Measurements from ENCODE around the gene ATXN7L1.

Gene ATXN7L1

GRCh38 chr7:105718511-105718925 is 157.9 kb downstream of the ATXN7L1 start:
- no peaks in the 10 kb centered on the region for H3K36me3 ChIP-seq (ENCODE audit: control insufficient read depth in 2 of 2, insufficient read depth in 1 of 2, low read length in 2 of 2)
- H3K9me3 ChIP-seq (ENCODE audit: control insufficient read depth, insufficient read depth, low read depth, low read length) = no peaks in the 10 kb centered on the region
- no peak overlapping the region for H3K4me3 ChIP-seq (ENCODE audit: low read depth, low read length)
- no peak overlapping the region for H3K27ac ChIP-seq (ENCODE audit: extremely low read depth, low read depth, low read length)
- TF ChIP-seq ZNF311 (tag by site-specific recombination; IDR thresholded peaks at IDR 0.05; ENCODE audit: borderline replicate concordance) = no peak
- TF ChIP-seq ZNF621 (tag by site-specific recombination; IDR thresholded peaks at IDR 0.05) = no peak
- no peak for TF ChIP-seq ZNF112 (tag by site-specific recombination; IDR thresholded peaks at IDR 0.05)
- TF ChIP-seq KLF16 (tag by site-specific recombination; IDR thresholded peaks at IDR 0.05) = no peak
- TF ChIP-seq ZNF133 (tag by site-specific recombination; IDR thresholded peaks at IDR 0.05) = no peak
- TF ChIP-seq ZNF792 (tag by site-specific recombination; IDR thresholded peaks at IDR 0.05) = no peak
- no peak for TF ChIP-seq ZBTB11 (tag by site-specific recombination; conservative IDR thresholded peaks at IDR 0.05; ENCODE audit: low read depth)
- no peak for TF ChIP-seq ZNF324 (tag by site-specific recombination; IDR thresholded peaks at IDR 0.05)
- TF ChIP-seq ZNF391 (tag by site-specific recombination; IDR thresholded peaks at IDR 0.05; ENCODE audit: borderline replicate concordance, low read depth) = no peak
- TF ChIP-seq ZNF707 (tag by site-specific recombination; IDR thresholded peaks at IDR 0.05) = no peak
- no peak for TF ChIP-seq ZNF529 (tag by site-specific recombination; IDR thresholded peaks at IDR 0.05; ENCODE audit: insufficient replicate concordance)
- no peak for TF ChIP-seq ZNF140 (tag by site-specific recombination; IDR thresholded peaks at IDR 0.05)
- TF ChIP-seq ZFP69B (tag by site-specific recombination; IDR thresholded peaks at IDR 0.05) = no peak
- no peak for TF ChIP-seq ZNF473 (tag by site-specific recombination; IDR thresholded peaks at IDR 0.05)
- no peak for TF ChIP-seq ZNF394 (tag by site-specific recombination; IDR thresholded peaks at IDR 0.05; ENCODE audit: borderline replicate concordance)
- TF ChIP-seq ZBTB7A (tag by site-specific recombination; IDR thresholded peaks at IDR 0.05; ENCODE audit: low read depth) = no peak
- TF ChIP-seq ZNF791 (tag by site-specific recombination; IDR thresholded peaks at IDR 0.05) = no peak
- TF ChIP-seq PRDM1 (tag by site-specific recombination; IDR thresholded peaks at IDR 0.05) = no peak
- POLR2A ChIA-PET = no interaction called here
- CTCF ChIA-PET = no interaction called here
- peaks cover 7% of the 10 kb centered on the region; the same call in 1 of the 2 replicates for H3K4me1 ChIP-seq (ENCODE audit: control insufficient read depth, insufficient read depth, low read length)

DNA sequence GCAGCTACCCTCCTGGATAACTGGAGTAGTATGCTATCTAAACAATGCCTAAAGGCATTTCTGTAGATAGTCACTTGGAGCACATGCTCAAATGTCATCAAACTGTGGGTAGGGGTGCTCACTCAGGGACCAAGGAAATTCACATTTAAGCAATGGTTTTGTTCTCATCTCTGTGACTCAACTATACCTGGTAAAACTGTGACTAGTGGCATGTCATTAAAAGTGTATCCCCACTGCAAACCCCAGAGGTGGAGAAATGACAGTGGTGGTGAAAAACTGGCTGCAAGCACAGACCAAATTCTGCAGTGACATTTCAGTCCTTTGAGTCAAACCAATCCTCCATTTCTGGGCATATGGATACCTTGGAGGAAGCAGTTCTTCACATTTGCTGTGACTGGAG is 160.9 kb downstream of the ATXN7L1 start:
- Histone ChIP-seq H3K4me1 (ENCODE audit: control insufficient read depth, insufficient read depth, low read length) (peaks cover 7% of the 10 kb centered on the region; the same call in 1 of the 2 replicates), H3K9me3 (ENCODE audit: control insufficient read depth, insufficient read depth, low read depth, low read length) (no peaks in the 10 kb centered on the region), H3K27ac (ENCODE audit: extremely low read depth, low read depth, low read length) (no peak overlapping the region), H3K4me3 (ENCODE audit: low read depth, low read length) (no peak overlapping the region), H3K36me3 (ENCODE audit: control insufficient read depth in 2 of 2, insufficient read depth in 1 of 2, low read length in 2 of 2) (no peaks in the 10 kb centered on the region)
- POLR2A ChIA-PET = no interaction called here
- no peak for TF ChIP-seq ZNF362 (tag by site-specific recombination; IDR thresholded peaks at IDR 0.05)
- CTCF ChIA-PET = interaction anchor here (0.6 kb wide), 1 partner anchor 350 kb away, joined by 3 read pairs; no protein-coding TSS in a partner anchor

Measured in HEK293 (cell line).